Cardiac muscle cell (in vitro differentiated cells and primary cell): Measurements from ENCODE around the gene ECI1. TPM values are rescaled to one million over a fixed set of nuclear protein-coding genes. Genes with fewer than 3 reads are reported as not detected.

Experiments
- DNase-seq, 2 donors: peaks; one replicate each; pipeline versions ENCODE4 v3.0.0 to v3.0.0-alpha.2; 2010 to 2017; ENCODE audit warnings: low read depth in 1 of 2, low spot score in 1 of 2
- H3K27ac ChIP-seq: fragments of 200-600 bp; sonication (generic); 2 replicates; pipeline ENCODE4 v1.5.1; 2016
- H3K27me3 ChIP-seq: fragments of 200-600 bp; sonication (generic); 2 replicates; pipeline ENCODE4 v1.6.0; 2016; ENCODE audit warnings: control low read depth
- H3K36me3 ChIP-seq: fragments of 200-600 bp; sonication (generic); 2 replicates; pipeline ENCODE4 v1.5.1; 2016; ENCODE audit warnings: control low read depth
- H3K4me1 ChIP-seq: fragments of 200-600 bp; sonication (generic); 2 replicates; pipeline ENCODE4 v1.8.1; 2017; ENCODE audit warnings: low read depth, mild to moderate bottlenecking, mixed run types
- H3K4me3 ChIP-seq: fragments of 200-600 bp; sonication (generic); 2 replicates; pipeline ENCODE4 v1.5.1; 2016; ENCODE audit warnings: mild to moderate bottlenecking
- H3K9me3 ChIP-seq: fragments of 200-600 bp; sonication (generic); 2 replicates; pipeline ENCODE4 v1.5.1; 2017; ENCODE audit warnings: low read depth, mild to moderate bottlenecking, control low read depth
- polyA plus RNA-seq: library from polyadenylated mRNA; unstranded; fragments of >200 nt; fragmentation: Nextera tagmentation; extraction: Ambion mirVana; gene quantifications from 2 replicates; pipeline ENCODE4 v1.2.1, GENCODE V29; 2016
- total RNA-seq: library from RNA; depleted of rRNA; stranded (reverse); fragments of >200 nt; gene quantifications from 2 replicates; pipeline ENCODE4 v1.2.3, GENCODE V29; 2016
- TF ChIP-seq, protein P1 (sequence below): IDR thresholded peaks from 2 replicates; pipeline ENCODE4 v1.5.1; 2012; ENCODE audit warnings: low read depth, mild to moderate bottlenecking, low read length

ECI1 gene
- total and polyA plus RNA-seq, 2 experiments from 2014 or later, result 137 to 343 TPM

- Histone ChIP-seq H3K27ac (no peak overlapping the region), H3K9me3 (no peaks in the 10 kb centered on the region), H3K4me3 (no peak overlapping the region), H3K27me3 (peaks cover 21% of the 10 kb centered on the region), H3K36me3 (no peaks in the 10 kb centered on the region), H3K4me1 (peaks cover 5% of the 10 kb centered on the region)
- TF ChIP-seq, protein P1, sequence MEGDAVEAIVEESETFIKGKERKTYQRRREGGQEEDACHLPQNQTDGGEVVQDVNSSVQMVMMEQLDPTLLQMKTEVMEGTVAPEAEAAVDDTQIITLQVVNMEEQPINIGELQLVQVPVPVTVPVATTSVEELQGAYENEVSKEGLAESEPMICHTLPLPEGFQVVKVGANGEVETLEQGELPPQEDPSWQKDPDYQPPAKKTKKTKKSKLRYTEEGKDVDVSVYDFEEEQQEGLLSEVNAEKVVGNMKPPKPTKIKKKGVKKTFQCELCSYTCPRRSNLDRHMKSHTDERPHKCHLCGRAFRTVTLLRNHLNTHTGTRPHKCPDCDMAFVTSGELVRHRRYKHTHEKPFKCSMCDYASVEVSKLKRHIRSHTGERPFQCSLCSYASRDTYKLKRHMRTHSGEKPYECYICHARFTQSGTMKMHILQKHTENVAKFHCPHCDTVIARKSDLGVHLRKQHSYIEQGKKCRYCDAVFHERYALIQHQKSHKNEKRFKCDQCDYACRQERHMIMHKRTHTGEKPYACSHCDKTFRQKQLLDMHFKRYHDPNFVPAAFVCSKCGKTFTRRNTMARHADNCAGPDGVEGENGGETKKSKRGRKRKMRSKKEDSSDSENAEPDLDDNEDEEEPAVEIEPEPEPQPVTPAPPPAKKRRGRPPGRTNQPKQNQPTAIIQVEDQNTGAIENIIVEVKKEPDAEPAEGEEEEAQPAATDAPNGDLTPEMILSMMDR, result no peak
- DNase-seq, result peak in 1 of 2 donors; percentile 27
Observed at GRCh38 chr16:2194166-2194834, 57.1 kb downstream of the ECI1 start.

DNA sequence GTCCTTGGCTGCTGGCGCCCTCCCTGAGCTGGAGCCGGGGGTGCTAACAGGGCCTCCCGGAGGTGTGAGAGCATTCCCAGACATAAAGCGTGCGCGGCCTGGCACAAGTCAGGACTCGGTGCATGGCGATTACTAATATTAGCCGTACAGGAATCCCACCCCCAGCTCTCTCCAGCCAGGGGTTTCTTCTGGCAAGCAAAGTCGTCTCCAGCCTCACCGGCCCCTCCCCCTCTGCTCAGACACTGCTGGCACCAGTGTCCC is 60.0 kb downstream of the ECI1 start:
- Histone ChIP-seq H3K27ac (no peak overlapping the region), H3K4me1 (peaks cover 5% of the 10 kb centered on the region), H3K36me3 (no peaks in the 10 kb centered on the region), H3K9me3 (no peaks in the 10 kb centered on the region), H3K4me3 (no peak overlapping the region), H3K27me3 (no peaks in the 10 kb centered on the region)
- TF ChIP-seq, protein P1, result no peak
- DNase-seq, result no peak

GRCh38 chr16:2190659-2191445 is 60.5 kb downstream of the ECI1 start:
- TF ChIP-seq, protein P1, result no peak
- Histone ChIP-seq H3K9me3 (no peaks in the 10 kb centered on the region), H3K27me3 (no peaks in the 10 kb centered on the region), H3K36me3 (no peaks in the 10 kb centered on the region), H3K4me1 (peaks cover 5% of the 10 kb centered on the region), H3K4me3 (no peak overlapping the region), H3K27ac (no peak overlapping the region)
- no peak for DNase-seq

DNA sequence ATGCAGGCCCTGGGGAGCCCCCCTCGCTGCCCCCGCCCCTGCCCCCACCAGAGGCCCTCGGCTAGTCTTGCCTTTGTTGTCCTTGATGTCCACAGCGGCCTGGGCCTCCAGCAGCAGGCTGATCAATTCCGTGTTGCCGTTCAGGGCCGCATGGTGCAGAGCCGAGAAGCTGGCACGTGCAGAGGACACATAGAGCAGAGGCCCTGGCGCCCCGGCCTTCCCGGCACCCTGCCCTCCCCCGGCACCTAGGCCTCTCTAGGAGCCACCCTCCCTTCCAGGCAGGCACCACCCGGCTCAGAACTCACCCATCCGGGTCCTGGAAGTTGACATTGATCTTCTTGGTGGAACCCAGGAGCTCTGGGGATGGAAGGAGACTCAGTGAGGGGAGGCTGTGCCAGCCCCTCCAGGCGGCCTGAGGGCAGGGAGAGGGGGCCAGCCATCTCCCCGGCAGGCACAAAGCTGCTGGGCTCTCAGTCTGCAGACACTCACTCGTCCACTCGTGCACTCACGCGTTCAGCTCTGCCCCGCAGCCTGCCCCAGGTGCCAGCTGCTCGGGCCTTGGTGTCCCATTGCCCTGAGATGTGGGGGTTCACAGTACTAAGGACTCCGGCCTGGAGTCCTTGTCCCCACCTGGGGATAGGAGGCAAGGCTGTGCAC is 61.3 kb downstream of the ECI1 start:
- DNase-seq, result no peak
- TF ChIP-seq, protein P1, result no peak
- peaks cover 2% of the 10 kb centered on the region for H3K4me1 ChIP-seq
- no peaks in the 10 kb centered on the region for H3K9me3 ChIP-seq
- H3K4me3 ChIP-seq, result no peak overlapping the region
- H3K27me3 ChIP-seq, result no peaks in the 10 kb centered on the region
- no peak overlapping the region for H3K27ac ChIP-seq
- H3K36me3 ChIP-seq, result no peaks in the 10 kb centered on the region

Other genes starting within 250 kb of the ECI1 start
- 35.6 and 50.4 TPM in 2 replicates for gene ZNF598, start 241.8 kb downstream of the ECI1 start, total RNA-seq
- 28.8 and 34.5 TPM in 2 replicates for gene ZNF598, start 241.8 kb downstream of the ECI1 start, polyA plus RNA-seq
- gene NPW, start 231.8 kb downstream of the ECI1 start, total RNA-seq, result 3.3 and 16.2 TPM in 2 replicates
- 13.4 and 38.6 TPM in 2 replicates for gene NPW, start 231.8 kb downstream of the ECI1 start, polyA plus RNA-seq
- gene NHERF2, start 224.7 kb downstream of the ECI1 start, total RNA-seq, result 33.0 and 34.7 TPM in 2 replicates
- 37.4 and 50.7 TPM in 2 replicates for gene NHERF2, start 224.7 kb downstream of the ECI1 start, polyA plus RNA-seq
- gene NTHL1, start 203.8 kb downstream of the ECI1 start, total RNA-seq, result 61.1 and 61.3 TPM in 2 replicates
- 51.3 and 62.7 TPM in 2 replicates for gene NTHL1, start 203.8 kb downstream of the ECI1 start, polyA plus RNA-seq
- gene TSC2, start 203.6 kb downstream of the ECI1 start, total RNA-seq, result 103 and 152 TPM in 2 replicates
- 123 and 142 TPM in 2 replicates for gene TSC2, start 203.6 kb downstream of the ECI1 start, polyA plus RNA-seq
- 115 and 206 TPM in 2 replicates for gene PKD1, start 115.7 kb downstream of the ECI1 start, total RNA-seq
- gene PKD1, start 115.7 kb downstream of the ECI1 start, polyA plus RNA-seq, result 49.9 and 55.3 TPM in 2 replicates
- 5.0 and 6.5 TPM in 2 replicates for gene RAB26, start 103.0 kb downstream of the ECI1 start, total RNA-seq
- 12.1 and 16.7 TPM in 2 replicates for gene RAB26, start 103.0 kb downstream of the ECI1 start, polyA plus RNA-seq
- gene TRAF7, start 95.8 kb downstream of the ECI1 start, total RNA-seq, result 67.5 and 71.6 TPM in 2 replicates
- gene TRAF7, start 95.8 kb downstream of the ECI1 start, polyA plus RNA-seq, result 32.3 and 37.4 TPM in 2 replicates
- 15.5 TPM in 2 replicates for gene CASKIN1, start 55.0 kb downstream of the ECI1 start, total RNA-seq
- gene CASKIN1, start 55.0 kb downstream of the ECI1 start, polyA plus RNA-seq, result 14.3 and 15.4 TPM in 2 replicates
- gene MLST8, start 46.1 kb downstream of the ECI1 start, total RNA-seq, result 81.4 and 100.0 TPM in 2 replicates
- gene MLST8, start 46.1 kb downstream of the ECI1 start, polyA plus RNA-seq, result 117 and 122 TPM in 2 replicates
- 24.4 and 24.6 TPM in 2 replicates for gene BRICD5, start 40.7 kb downstream of the ECI1 start, total RNA-seq
- gene BRICD5, start 40.7 kb downstream of the ECI1 start, polyA plus RNA-seq, result 16.0 and 21.8 TPM in 2 replicates
- gene PGP, start 36.7 kb downstream of the ECI1 start, total RNA-seq, result 43.2 and 61.8 TPM in 2 replicates
- 41.9 and 57.9 TPM in 2 replicates for gene PGP, start 36.7 kb downstream of the ECI1 start, polyA plus RNA-seq
- gene E4F1, start 28.0 kb downstream of the ECI1 start, total RNA-seq, result 48.1 and 55.4 TPM in 2 replicates
- 27.7 and 28.3 TPM in 2 replicates for gene E4F1, start 28.0 kb downstream of the ECI1 start, polyA plus RNA-seq
- 1.1 and 1.5 TPM in 2 replicates for gene DNASE1L2, start 15.1 kb downstream of the ECI1 start, total RNA-seq
- 0.68 and 1.3 TPM in 2 replicates for gene DNASE1L2, start 15.1 kb downstream of the ECI1 start, polyA plus RNA-seq
- gene RNPS1, start 16.5 kb upstream of the ECI1 start, total RNA-seq, result 182 and 220 TPM in 2 replicates
- gene RNPS1, start 16.5 kb upstream of the ECI1 start, polyA plus RNA-seq, result 319 and 398 TPM in 2 replicates
- 14.2 and 14.5 TPM in 2 replicates for gene ABCA3, start 89.1 kb upstream of the ECI1 start, total RNA-seq
- gene ABCA3, start 89.1 kb upstream of the ECI1 start, polyA plus RNA-seq, result 11.1 and 16.9 TPM in 2 replicates
- 10.5 and 44.0 TPM in 2 replicates for gene CCNF, start 177.9 kb upstream of the ECI1 start, total RNA-seq
- 9.2 and 48.2 TPM in 2 replicates for gene CCNF, start 177.9 kb upstream of the ECI1 start, polyA plus RNA-seq
- gene TEDC2, start 208.5 kb upstream of the ECI1 start, total RNA-seq, result 27.3 and 34.8 TPM in 2 replicates
- gene TEDC2, start 208.5 kb upstream of the ECI1 start, polyA plus RNA-seq, result 30.7 and 34.4 TPM in 2 replicates
- gene NTN3, start 219.7 kb upstream of the ECI1 start, total RNA-seq, result 9.4 and 20.5 TPM in 2 replicates
- gene NTN3, start 219.7 kb upstream of the ECI1 start, polyA plus RNA-seq, result 1.6 and 5.6 TPM in 2 replicates
- 17.3 and 23.6 TPM in 2 replicates for gene TBC1D24, start 223.5 kb upstream of the ECI1 start, total RNA-seq
- 8.2 and 10.2 TPM in 2 replicates for gene TBC1D24, start 223.5 kb upstream of the ECI1 start, polyA plus RNA-seq